HepG2 (cell line): Measurements from ENCODE around the gene KCNK2.

Experiments used
- CHCHD3 ChIP-seq: sonication (generic); formaldehyde crosslinking; IDR thresholded peaks from 2 replicates; pipeline ENCODE4 v1.8.0; 2022; ENCODE audit warnings: mild to moderate bottlenecking, missing genetic modification reagents, moderate library complexity
- PBX2 ChIP-seq: IDR thresholded peaks from 2 replicates; pipeline ENCODE4 v1.6.1; 2016; ENCODE audit warnings: control low read depth
- POLR2AphosphoS5 ChIP-seq: IDR thresholded peaks from 2 replicates; pipeline ENCODE4 v1.6.1; 2012; ENCODE audit warnings: low read depth, low read length
- RARA ChIP-seq: IDR thresholded peaks from 2 replicates; pipeline ENCODE4 v1.6.1; 2016; ENCODE audit warnings: missing genetic modification reagents, missing compliant biosample characterization
- TF ChIP-seq, protein P1 (sequence below), 2 experiments: sonication (generic) in 1 of 2; formaldehyde crosslinking in 1 of 2; IDR thresholded peaks; 2 replicates each; pipeline versions ENCODE4 v1.4.0 to v1.6.1; 2016 to 2020; ENCODE audit warnings: borderline replicate concordance in 1 of 2, low read depth in 1 of 2, mild to moderate bottlenecking in 1 of 2, missing genetic modification reagents in 1 of 2
- TF ChIP-seq, protein P2 (sequence below): sonication (generic); formaldehyde crosslinking; IDR thresholded peaks from 2 replicates; pipeline ENCODE4 v1.5.0; 2020; ENCODE audit warnings: mild to moderate bottlenecking, missing genetic modification reagents, moderate library complexity

DNA sequence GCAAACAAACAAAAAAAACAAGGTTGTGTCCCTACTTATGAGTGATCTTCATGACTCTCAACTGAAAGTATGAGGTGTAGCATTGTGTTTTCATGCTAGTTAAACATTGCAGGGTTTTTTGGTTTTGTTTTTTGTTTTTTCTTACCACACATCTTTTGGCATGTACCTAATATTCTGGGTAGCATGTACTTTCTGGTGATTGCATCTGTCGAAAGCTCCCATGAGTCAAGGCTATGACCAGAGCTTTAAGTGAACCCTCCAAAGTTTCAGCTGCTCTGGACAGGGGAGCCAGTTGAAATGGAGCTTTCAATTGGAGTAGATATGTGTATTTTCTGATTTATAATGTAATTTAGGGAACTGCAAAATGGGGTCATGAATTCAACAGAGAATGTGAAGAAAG, 115.5 kb downstream of the KCNK2 start:
- TF ChIP-seq CHCHD3 (CRISPR knock-in tag) (no peak), PBX2 (CRISPR knock-in tag) (no peak), RARA (CRISPR knock-in tag) (no peak), POLR2AphosphoS5 (no peak)
- TF ChIP-seq, protein P1, sequence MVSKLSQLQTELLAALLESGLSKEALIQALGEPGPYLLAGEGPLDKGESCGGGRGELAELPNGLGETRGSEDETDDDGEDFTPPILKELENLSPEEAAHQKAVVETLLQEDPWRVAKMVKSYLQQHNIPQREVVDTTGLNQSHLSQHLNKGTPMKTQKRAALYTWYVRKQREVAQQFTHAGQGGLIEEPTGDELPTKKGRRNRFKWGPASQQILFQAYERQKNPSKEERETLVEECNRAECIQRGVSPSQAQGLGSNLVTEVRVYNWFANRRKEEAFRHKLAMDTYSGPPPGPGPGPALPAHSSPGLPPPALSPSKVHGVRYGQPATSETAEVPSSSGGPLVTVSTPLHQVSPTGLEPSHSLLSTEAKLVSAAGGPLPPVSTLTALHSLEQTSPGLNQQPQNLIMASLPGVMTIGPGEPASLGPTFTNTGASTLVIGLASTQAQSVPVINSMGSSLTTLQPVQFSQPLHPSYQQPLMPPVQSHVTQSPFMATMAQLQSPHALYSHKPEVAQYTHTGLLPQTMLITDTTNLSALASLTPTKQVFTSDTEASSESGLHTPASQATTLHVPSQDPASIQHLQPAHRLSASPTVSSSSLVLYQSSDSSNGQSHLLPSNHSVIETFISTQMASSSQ (IDR thresholded peaks at IDR 0.05; ENCODE audit: low read depth): no peak
- TF ChIP-seq, protein P1 (CRISPR knock-in tag; IDR thresholded peaks at IDR 0.05; ENCODE audit: borderline replicate concordance): no peak
- TF ChIP-seq, protein P2, sequence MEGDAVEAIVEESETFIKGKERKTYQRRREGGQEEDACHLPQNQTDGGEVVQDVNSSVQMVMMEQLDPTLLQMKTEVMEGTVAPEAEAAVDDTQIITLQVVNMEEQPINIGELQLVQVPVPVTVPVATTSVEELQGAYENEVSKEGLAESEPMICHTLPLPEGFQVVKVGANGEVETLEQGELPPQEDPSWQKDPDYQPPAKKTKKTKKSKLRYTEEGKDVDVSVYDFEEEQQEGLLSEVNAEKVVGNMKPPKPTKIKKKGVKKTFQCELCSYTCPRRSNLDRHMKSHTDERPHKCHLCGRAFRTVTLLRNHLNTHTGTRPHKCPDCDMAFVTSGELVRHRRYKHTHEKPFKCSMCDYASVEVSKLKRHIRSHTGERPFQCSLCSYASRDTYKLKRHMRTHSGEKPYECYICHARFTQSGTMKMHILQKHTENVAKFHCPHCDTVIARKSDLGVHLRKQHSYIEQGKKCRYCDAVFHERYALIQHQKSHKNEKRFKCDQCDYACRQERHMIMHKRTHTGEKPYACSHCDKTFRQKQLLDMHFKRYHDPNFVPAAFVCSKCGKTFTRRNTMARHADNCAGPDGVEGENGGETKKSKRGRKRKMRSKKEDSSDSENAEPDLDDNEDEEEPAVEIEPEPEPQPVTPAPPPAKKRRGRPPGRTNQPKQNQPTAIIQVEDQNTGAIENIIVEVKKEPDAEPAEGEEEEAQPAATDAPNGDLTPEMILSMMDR (CRISPR knock-in tag): no peak
